ENCODE results near the gene AMBRA1.

Gene AMBRA1

GRCh38 chr11:46438211-46438610, 155.6 kb downstream of the AMBRA1 start:
- no peak for DNase-seq (ENCODE audit: low read depth)

GRCh38 chr11:46437122-46437689, 156.6 kb downstream of the AMBRA1 start:
- no peak for DNase-seq (ENCODE audit: low read depth)

GRCh38 chr11:46436113-46436512, 157.7 kb downstream of the AMBRA1 start:
- no peak for DNase-seq (ENCODE audit: low read depth)

DNA sequence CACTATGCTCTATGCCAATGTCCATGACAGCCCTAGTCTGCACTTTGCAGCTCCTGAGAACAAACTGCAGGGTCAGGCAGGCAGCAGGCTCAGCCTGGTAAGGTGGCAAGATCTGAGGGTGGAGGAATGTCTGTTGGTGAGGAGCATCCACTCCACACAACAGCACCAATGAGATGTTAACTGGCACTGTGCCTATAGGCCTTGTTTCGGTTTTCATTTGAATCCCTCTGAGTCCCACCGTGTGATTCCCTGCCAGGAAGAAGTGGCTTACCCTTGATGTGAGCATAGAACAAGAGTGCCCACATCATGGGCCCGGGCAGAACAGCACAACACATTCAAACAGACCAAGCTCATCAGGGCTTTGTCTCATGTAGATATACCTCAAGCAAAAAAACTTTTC, 158.1 kb downstream of the AMBRA1 start:
- DNase-seq (ENCODE audit: low read depth): no peak

- DNase-seq (ENCODE audit: low read depth): no peak
These were observed 162.6 kb downstream of the AMBRA1 start for GRCh38 chr11:46431211-46431610.

GRCh38 chr11:46429717-46430116, 164.1 kb downstream of the AMBRA1 start:
- no peak for DNase-seq (ENCODE audit: low read depth)

GRCh38 chr11:46427364-46427763, 166.5 kb downstream of the AMBRA1 start:
- no peak for DNase-seq (ENCODE audit: low read depth)

GRCh38 chr11:46426233-46426991, 167.4 kb downstream of the AMBRA1 start:
- no peak for DNase-seq (ENCODE audit: low read depth)

DNA sequence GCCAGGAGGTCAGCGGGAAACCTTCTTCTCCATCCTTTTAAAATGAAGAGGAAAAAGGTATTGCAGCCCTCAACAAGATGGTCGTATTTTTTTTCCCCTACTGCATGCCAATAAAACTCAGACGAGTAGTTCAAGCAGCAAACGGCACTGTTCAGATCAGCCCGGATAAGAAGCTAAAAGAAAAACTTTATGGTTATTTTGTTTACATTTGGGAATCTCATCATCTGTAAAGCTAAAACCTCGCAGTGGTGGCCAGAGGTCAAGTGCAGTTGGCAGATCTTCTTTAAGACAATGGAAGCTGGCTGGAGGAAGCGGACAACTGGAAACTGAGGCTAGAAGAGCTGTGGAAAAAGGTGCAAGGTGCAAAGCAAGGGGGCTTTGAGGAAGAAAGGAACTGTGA, 171.2 kb downstream of the AMBRA1 start:
- no peak for DNase-seq (ENCODE audit: low read depth)

GRCh38 chr11:46421257-46421880, 172.5 kb downstream of the AMBRA1 start:
- DNase-seq (ENCODE audit: low read depth): no peak

- DNase-seq (ENCODE audit: low read depth): no peak
These were observed 173.3 kb downstream of the AMBRA1 start for GRCh38 chr11:46420513-46420912.

DNA sequence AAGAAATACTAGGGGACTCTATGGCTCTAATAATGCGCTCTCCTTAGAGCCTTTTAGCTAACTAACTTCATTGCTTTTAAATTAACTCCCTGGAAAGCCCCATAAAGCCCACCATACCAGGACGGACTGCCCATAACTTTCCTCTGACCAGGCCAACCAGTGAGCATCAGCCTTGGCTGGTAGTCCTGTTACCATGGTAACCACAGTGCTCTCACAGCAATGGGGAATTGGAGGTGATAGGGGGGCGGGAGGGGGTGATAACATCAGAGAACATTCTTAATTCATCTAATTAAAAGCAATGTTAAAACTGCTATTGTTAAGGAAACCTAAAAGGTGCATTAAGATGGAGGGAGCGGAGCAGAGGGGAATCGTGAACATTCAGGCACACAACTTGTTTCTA, 175.1 kb downstream of the AMBRA1 start:
- DNase-seq (ENCODE audit: low read depth): no peak

DNA sequence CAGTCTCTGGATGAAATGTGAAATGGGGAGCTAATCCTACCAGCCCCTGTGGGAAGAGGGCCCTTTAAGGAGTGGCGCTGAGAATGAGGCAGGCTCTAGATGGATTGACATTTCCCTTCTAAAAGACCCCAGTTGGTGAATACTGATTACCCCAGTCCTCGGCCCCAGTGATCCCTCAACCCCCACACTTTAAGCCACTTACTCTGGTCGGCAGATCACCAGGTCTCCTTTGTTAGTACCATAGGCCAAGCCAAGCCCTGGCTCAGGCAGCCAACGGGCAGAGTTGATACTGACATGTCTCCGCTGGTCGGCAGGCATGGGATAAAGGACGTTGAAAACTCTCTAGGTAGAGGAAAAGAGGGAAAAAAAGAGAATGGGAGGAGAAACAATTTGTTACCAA, 176.1 kb downstream of the AMBRA1 start:
- DNase-seq (ENCODE audit: low read depth): no peak

GRCh38 chr11:46414879-46415278, 178.9 kb downstream of the AMBRA1 start:
- no peak for DNase-seq (ENCODE audit: low read depth)

GRCh38 chr11:46414466-46414796, 179.4 kb downstream of the AMBRA1 start:
- no peak for DNase-seq (ENCODE audit: low read depth)

DNA sequence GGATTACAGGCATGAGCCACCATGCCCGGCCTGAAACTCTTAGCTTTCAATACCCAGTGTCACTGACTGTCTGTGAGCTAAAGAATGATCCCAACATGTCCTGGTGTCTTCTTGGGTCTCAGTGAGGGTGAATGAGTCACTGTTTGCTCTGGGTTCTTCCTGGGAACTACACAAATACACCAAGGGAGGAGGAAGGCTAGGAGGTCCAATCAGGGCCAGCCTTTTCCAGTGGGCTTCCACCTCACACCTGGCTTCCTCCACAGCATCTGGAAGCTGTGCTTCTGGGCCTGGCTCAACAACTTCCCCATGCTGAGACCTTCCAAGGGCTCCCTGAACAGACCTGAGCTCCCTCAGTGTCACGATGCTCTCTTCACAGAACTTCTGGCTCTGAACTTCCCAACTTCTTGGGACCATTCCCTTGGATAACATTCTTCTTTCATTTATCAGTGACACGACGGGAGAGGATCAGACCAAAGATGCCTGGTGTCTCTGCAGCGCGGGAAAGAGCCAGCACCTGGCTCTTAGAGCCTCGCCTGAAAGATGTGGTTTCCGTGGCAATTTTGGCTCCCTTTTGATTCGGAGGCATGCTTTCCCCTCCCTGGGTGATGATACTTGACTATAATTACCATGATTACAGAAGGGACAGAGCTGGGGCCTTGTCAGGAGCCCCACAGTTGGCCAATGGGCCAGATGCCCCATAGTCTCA, 179.9 kb downstream of the AMBRA1 start:
- DNase-seq (ENCODE audit: low read depth): no peak

DNA sequence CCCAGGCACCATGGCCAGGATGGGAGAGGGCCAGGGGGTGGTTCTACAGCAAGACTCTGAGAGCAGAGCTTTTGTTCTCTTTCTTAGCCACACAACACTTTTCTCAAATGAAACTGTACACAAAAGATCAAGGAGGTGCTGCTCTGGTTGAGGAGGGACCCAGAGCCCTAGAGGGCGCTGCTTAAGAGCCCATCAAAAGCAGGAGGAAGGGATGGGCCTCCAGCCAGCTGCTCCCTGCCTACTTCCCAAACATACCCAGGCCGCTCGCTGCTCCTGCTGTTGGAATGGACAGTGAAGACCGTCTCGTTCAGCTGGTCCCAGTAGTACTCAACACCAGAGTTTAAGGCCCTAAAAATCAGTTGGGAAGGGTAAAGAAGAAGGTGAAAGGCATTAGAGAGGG, 183.8 kb downstream of the AMBRA1 start:
- DNase-seq (ENCODE audit: low read depth): no peak

DNA sequence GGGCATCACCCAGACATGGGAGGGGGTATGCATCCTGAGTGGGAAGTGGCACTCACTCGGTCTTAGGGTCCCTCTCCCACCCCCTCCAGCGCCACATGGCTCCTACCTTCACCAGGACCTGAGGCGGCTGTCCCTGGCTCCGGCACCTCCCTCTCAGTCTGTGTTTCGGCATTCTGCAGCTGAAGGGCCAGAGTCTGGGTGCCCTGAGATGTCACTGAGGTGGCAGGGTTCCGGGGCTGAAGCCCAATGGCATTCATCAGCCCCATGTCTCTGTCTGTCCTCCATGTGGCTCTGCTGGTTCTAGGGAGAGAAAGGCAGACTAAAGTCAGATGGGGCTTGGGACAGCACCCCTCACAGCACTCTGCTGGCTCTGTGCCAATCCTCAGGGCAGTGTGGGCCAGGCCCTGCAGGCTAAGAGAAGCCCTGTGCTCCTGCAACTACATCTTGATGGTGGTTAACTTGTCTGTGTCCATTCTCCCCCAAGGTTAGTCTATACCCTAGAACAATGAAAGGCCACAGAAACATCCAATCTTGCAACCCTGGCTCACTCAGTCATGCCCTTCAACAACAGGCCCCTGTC, 185.3 kb downstream of the AMBRA1 start:
- no peak for DNase-seq (ENCODE audit: low read depth)

DNA sequence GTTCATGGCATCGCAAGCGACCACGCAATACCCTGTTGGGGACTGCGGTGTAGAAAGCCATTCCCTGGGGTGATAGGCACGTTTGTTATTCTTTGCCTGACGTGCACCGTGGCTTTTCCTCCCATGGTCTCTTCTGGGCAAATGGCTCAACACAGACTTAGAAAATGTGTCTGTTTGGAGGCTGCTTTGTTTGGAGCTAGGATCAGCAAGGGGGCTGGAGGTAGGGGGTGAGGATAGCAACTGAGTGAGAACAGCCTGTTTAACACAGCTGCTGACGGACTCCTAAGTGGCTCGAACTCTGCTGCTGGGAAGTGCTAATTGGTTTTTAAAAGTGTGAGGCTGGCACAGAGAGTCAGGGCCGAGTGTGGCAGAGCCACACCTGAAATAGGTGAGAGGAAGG, 186.2 kb downstream of the AMBRA1 start:
- DNase-seq (ENCODE audit: low read depth): no peak

DNA sequence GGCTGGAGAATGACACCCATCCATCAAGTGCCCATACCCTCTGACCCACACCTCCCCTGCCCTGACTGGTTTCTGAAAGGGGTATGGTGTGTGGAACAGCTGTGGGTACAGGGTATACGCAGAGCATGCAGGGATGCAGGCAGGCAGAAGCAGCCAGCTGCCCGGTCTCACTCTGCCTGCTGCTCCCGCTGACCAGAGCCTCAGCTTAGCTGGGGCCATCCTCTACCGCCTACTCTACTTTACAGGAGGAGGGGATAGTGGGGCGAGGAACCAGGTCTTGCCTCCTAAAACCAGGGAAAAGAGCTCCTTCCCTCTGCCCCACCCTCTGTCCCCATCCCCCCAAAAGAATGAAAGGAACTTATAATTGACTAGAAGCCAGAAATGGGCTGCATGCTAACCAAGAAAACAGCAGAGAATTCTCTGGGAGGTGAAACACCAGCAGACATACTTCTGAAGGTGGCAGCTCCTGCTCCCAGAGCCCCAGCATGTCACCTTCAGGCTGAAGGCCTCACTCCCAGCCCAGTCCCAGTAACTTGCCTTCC, 189.3 kb downstream of the AMBRA1 start:
- DNase-seq (ENCODE audit: low read depth): no peak

- DNase-seq (ENCODE audit: low read depth): no peak
These were observed 190.6 kb downstream of the AMBRA1 start for GRCh38 chr11:46402957-46403902.

Data from GM04503 (cell line).